ENCODE measurements around the gene LGALS7.
A peak's percentile ranks its signal among the peaks of the same experiment; 100 is the strongest.

The LGALS7 gene

DNA sequence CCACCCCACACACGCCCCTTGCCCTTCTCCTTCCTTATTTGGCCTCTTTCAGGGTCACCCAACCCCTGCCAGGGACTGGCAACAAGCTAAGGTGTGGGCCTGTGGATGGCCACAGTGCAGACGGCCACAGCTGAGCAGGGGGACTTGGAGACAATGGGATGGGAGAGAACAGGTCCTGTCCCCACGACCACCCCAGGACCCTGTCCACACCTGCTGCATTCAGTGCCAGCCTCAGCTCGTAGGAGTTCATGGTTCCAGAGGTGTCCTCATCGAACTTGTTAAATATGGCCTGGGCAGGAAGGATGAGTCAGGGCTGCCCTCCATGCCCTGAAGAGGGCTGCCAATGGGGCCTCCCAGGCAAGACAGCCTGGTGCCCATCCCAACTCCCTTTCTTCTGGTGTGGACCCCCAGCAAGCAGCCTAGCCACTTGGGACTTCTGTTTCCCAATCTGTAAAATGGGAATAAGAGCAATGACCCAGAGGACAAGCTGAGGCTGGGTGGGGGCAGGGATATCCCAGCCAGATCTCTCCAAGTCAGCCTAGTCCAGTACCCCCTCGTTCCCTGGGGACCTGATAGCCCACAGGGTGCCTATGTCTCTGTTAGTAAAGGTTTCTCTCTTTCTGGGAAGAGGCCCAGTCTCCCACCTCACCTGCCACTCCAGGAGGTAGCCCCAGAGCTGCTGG lies 39.7 kb downstream of the LGALS7 start:
- in situ Hi-C loops (cut with HindIII; ENCODE audit: low pct_ligation_motif_present, low pct_unique_long_range_greater_than_20kb, low sequenced_read_pairs) = no loop called here
- no peak for DNase-seq

DNA sequence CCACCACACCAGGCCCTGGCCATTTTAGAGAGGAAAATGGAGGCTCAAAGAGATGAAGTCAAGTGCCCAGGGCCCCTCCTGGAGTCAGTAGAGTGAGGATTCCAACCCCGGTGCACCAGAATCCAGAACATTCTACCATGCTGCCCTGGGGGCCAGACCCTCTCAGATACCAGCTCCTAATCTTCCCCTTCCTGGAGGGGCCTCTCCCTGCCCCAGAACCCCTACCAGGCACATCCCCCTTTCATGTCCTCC lies 40.1 kb downstream of the LGALS7 start:
- in situ Hi-C loops (cut with HindIII; ENCODE audit: low pct_ligation_motif_present, low pct_unique_long_range_greater_than_20kb, low sequenced_read_pairs) = no loop called here
- no peak for DNase-seq

DNA sequence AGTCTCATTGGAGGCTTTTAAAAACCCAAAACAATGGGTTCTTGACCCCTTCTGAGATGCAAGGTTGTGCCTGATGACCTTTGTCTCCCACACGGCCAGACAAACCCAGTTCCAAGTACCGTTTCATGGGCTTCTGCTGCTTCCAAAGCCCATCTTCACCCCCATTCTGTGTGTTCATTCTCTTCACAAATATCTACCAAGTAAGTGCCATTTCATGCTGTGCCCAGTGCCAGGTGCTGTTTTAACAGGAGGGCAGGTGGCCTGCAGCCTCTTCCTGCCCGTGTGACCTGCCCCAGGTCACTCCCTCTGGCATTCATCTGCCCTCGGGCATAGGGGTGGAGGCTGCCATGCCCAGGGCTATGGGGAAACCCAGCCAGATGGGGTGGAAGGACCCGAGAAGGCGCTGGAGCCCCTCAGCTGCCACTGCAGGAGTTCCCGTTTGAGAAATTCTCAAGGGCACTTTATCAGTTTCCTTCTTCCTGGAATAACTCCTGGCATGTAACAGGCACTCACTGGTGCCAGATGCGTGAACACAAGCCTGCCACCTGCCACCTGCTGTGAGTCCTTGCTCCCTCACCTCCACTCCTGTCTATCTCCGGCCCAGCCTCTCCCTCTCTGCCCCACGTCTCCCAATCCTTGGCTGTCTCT lies 41.5 kb downstream of the LGALS7 start:
- in situ Hi-C loops (cut with HindIII; ENCODE audit: low pct_ligation_motif_present, low pct_unique_long_range_greater_than_20kb, low sequenced_read_pairs) = no loop called here
- no peak for DNase-seq

GRCh38 chr19:38730731-38731589 lies 42.4 kb downstream of the LGALS7 start:
- no peak for DNase-seq
- in situ Hi-C loops (cut with HindIII; ENCODE audit: low pct_ligation_motif_present, low pct_unique_long_range_greater_than_20kb, low sequenced_read_pairs) = no loop called here

- no peak for DNase-seq
- in situ Hi-C loops (cut with HindIII; ENCODE audit: low pct_ligation_motif_present, low pct_unique_long_range_greater_than_20kb, low sequenced_read_pairs) = no loop called here
Observed at GRCh38 chr19:38730470-38730730, 42.9 kb downstream of the LGALS7 start.

GRCh38 chr19:38729653-38730469 lies 43.5 kb downstream of the LGALS7 start:
- peak; percentile 65 for DNase-seq
- in situ Hi-C loops (cut with HindIII; ENCODE audit: low pct_ligation_motif_present, low pct_unique_long_range_greater_than_20kb, low sequenced_read_pairs) = no loop called here

DNA sequence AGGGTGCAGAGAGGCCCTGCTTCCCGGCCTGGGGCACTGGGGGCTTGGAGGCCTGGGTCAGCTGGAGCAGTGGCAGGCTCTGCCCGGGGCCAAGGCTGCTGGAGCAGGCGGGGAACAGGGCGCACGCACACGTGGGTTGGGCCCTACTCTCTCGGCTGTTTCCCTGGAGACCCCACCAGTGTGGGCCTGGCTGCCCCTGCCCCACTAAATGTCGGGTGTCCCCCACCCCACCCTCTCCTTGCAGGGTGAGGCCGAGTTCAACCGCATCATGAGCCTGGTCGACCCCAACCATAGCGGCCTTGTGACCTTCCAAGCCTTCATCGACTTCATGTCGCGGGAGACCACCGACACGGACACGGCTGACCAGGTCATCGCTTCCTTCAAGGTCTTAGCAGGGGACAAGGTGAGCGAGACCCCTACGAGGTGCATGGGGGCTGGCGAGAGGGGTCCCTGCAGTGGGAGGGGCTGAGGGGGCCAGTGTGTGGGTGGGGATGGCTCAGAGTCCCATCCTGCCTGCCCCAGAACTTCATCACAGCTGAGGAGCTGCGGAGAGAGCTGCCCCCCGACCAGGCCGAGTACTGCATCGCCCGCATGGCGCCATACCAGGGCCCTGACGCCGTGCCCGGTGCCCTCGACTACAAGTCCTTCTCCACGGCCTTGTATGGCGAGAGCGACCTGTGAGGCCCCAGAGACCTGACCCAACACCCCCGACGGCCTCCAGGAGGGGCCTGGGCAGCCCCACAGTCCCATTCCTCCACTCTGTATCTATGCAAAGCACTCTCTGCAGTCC lies 44.4 kb downstream of the LGALS7 start:
- in situ Hi-C loops (cut with HindIII; ENCODE audit: low pct_ligation_motif_present, low pct_unique_long_range_greater_than_20kb, low sequenced_read_pairs) = no loop called here
- no peak for DNase-seq

GRCh38 chr19:38727868-38728660 lies 45.3 kb downstream of the LGALS7 start:
- in situ Hi-C loops (cut with HindIII; ENCODE audit: low pct_ligation_motif_present, low pct_unique_long_range_greater_than_20kb, low sequenced_read_pairs) = no loop called here
- no peak for DNase-seq

DNA sequence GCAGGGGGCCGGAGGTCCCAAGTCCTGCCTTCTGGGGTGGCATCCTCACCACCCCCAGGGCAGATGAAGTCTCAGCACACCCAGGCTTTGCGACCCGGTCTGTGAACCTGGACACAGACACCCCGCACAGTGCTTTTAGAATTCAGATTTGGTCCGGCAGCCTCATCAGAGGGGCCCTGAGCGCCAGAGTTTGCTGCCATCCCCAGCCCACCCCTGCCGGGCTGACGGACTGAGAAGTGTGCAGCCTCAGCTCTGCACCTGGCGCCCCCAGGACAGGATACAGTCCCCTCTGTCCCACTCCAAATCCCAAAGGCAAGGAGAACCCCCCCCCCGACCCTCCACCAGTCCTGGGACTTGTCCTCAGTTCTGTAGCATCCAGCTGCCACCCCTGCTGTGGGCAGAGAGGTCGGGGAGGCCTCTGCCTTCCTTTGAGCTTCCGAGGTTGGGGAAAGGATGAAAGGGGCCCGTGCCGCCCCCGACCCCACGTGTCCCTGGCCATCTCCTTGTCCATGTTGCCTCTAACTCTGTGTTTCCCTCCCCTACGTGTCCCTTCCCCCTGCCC lies 45.9 kb downstream of the LGALS7 start:
- DNase-seq = no peak
- in situ Hi-C loops (cut with HindIII; ENCODE audit: low pct_ligation_motif_present, low pct_unique_long_range_greater_than_20kb, low sequenced_read_pairs) = no loop called here

- no peak for DNase-seq
- in situ Hi-C loops (cut with HindIII; ENCODE audit: low pct_ligation_motif_present, low pct_unique_long_range_greater_than_20kb, low sequenced_read_pairs) = no loop called here
Observed at GRCh38 chr19:38726761-38727301, 46.5 kb downstream of the LGALS7 start.

GRCh38 chr19:38726284-38726673 lies 47.0 kb downstream of the LGALS7 start:
- in situ Hi-C loops (cut with HindIII; ENCODE audit: low pct_ligation_motif_present, low pct_unique_long_range_greater_than_20kb, low sequenced_read_pairs) = no loop called here
- no peak for DNase-seq

GRCh38 chr19:38725469-38726283 lies 47.6 kb downstream of the LGALS7 start:
- in situ Hi-C loops (cut with HindIII; ENCODE audit: low pct_ligation_motif_present, low pct_unique_long_range_greater_than_20kb, low sequenced_read_pairs) = no loop called here

GRCh38 chr19:38723990-38724854 lies 49.1 kb downstream of the LGALS7 start:
- in situ Hi-C loops (cut with HindIII; ENCODE audit: low pct_ligation_motif_present, low pct_unique_long_range_greater_than_20kb, low sequenced_read_pairs) = no loop called here
- no peak for DNase-seq

More at GRCh38 chr19:38725469-38726283, 47.6 kb downstream of the LGALS7 start:
- DNase-seq = no peak

DNA sequence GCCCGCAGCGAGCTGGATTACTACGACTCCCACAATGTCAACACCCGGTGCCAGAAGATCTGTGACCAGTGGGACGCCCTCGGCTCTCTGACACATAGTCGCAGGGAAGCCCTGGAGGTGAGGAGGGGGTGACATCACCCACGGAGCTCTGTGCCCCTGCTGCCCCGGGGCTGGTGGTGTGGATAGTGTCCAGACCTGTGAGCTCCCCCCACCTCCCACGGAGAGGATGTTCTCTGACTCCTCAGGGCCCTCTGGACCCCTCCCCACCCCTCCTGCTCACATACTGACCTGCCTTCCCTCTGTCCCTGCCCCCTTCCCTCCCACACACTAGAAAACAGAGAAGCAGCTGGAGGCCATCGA lies 49.7 kb downstream of the LGALS7 start:
- no peak for DNase-seq
- in situ Hi-C loops (cut with HindIII; ENCODE audit: low pct_ligation_motif_present, low pct_unique_long_range_greater_than_20kb, low sequenced_read_pairs) = no loop called here

- in situ Hi-C loops (cut with HindIII; ENCODE audit: low pct_ligation_motif_present, low pct_unique_long_range_greater_than_20kb, low sequenced_read_pairs) = no loop called here
Observed at GRCh38 chr19:38722947-38723605, 50.2 kb downstream of the LGALS7 start.

More at GRCh38 chr19:38722947-38723605, 50.2 kb downstream of the LGALS7 start:
- DNase-seq = no peak
